HG03460 (cell line): ENCODE measurements around the gene ZNF598.

Experiments
- ATAC-seq: cut with Tn5 transposase; IDR thresholded peaks from one replicate; pipeline ENCODE4 v1.9.1; 2021; ENCODE audit not compliant: unreplicated experiment

Gene ZNF598

GRCh38 chr16:1991948-1992703 lies 17.5 kb downstream of the ZNF598 start:
- peak; percentile 39 for ATAC-seq

- no peak for ATAC-seq
These were observed 18.1 kb downstream of the ZNF598 start for GRCh38 chr16:1991588-1991947.

DNA sequence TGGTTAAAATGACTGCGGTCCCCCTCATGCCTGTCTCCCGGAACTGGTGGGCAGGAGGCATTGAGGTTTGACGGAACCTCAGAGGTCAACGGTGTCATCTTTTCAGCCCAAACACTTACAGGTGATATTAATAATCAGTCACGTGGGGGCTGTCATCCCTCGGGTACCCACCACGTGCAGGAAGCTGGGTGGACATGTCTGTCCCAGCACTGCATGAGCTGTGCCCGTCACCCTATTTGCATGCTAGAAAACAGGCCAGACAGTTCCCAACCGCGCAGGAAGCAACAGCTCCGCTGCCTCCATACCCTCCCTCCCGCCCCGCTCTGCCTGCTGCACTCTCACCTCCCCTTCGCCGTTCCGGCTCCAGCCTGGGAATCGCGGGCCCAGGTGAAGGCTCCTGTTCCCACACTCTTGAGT lies 18.5 kb downstream of the ZNF598 start:
- no peak for ATAC-seq

DNA sequence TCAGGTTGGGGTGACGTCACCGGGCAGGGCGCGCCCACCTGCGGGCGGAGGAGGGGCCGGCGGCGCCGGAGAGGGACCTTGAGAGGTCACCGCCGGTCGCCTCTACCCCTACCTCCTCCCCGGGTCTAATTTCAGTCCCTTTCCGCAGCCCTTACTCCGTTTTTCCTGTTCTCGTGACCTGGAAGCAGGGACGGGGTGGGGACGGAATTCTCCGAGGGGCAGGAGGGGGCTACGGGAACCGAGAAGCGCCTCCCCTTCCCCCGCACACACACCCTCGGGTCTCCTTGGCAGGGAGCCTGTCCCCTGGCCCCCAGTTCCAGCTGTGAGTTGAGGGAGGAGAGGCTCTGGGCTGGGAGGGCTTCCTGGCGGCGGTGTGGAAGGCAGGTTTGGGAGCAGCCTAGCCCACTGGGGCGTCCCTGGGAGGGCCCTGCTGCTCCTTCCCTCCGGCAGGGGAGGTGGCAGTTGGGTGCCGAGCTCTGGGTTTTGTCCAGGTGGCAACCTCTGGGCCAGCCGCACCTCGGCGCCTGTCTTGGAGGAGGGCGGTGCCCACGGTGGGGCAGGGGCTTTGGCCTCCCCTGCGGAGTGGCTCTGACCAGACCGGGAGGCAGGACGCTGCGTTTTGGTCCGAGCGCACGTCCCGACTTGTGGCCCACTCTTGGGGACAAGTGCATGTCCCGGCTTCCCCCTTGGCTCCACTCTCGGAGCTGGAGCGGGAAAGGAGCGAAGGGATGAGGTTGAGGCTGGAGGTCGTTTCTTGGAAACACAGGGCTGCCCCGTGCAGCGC lies 19.1 kb downstream of the ZNF598 start:
- no peak for ATAC-seq

GRCh38 chr16:1990101-1990350 lies 19.6 kb downstream of the ZNF598 start:
- ATAC-seq, result no peak

- ATAC-seq, result no peak
These were observed 20.2 kb downstream of the ZNF598 start, which contains the start of gene SYNGR3 for GRCh38 chr16:1989209-1990100. SYNGR3 (plus strand) TSS chr16:1989970; CDS start chr16:1990103, 133 bp downstream.

GRCh38 chr16:1987198-1987597 lies 22.4 kb downstream of the ZNF598 start:
- no peak for ATAC-seq

GRCh38 chr16:1985466-1986150 lies 24.0 kb downstream of the ZNF598 start:
- ATAC-seq, result no peak

DNA sequence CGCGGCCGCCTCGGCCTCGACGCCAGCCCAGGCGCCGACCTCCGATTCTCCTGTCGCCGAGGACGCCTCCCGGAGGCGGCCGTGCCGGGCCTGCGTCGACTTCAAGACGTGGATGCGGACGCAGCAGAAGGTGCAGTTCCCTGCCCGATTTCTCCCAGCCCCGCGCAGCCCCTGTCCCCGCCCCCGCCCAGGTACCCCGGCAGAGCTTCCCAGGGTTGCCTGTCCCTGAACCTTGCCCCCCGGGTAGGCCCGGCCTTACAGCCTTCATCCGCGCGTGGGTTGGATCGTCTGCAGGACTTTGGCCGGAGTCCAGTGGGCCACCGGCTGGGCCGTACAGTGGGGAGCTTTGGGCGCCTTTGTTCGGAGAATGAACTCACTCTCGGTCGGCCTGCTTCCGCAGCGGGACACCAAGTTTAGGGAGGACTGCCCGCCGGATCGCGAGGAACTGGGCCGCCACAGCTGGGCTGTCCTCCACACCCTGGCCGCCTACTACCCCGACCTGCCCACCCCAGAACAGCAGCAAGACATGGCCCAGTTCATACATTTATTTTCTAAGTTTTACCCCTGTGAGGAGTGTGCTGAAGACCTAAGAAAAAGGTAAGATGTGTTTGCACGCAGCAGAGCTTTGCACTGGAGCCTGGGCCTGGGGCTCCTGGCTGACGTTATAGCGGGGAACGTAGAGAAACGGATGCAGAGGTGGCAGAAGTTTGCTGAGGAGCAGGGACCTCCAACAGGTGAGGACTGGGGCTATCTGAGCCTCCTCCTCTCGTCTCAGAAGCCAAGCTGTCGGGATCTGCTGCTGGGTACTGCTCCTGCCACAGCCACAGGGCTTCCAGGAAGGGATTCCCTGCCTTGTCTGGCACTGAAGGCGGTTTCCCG lies 25.0 kb downstream of the ZNF598 start:
- no peak for ATAC-seq

DNA sequence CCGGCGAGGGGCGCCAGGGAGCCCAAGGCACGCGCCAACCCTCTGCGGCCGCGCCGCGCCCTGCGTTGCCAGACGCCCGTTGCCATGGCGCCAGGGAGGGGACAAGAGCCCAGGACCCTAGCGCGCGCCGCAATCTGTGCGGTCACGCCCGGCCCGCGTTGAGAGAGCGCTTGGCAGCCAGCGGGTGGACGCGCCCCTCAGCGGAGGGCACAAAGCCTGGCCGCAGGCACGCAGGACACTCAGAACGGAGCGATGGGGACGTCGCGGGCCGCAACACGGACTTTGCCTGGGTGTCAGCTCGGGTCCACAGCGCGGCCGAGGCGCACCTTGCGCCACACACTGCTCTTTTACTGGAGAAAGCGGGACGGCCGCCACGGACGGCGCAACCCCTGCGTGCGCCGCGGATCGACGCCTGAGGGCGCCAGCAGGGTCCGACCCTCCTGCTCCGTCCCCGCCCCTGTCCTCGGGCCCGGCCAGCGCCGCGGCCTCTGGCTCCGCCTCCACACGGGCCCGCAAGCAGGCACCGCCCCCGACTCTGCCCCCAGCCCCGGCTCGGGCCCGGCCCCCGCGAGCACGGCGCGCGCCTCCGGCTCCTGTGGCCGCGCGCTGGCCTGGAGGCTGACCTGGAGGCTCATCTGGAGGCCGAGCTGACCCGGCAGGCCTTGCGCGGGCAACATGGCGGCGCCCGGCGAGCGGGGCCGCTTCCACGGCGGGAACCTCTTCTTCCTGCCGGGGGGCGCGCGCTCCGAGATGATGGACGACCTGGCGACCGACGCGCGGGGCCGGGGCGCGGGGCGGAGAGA lies 25.9 kb downstream of the ZNF598 start, which contains the start of gene GFER:
Gene GFER, plus strand, starts transcription at position 650 of the 803 bp plus-strand sequence. Its CDS starts 26 bp downstream, at position 676.
- ATAC-seq, result peak; percentile 66

GRCh38 chr16:1982991-1983543 lies 26.6 kb downstream of the ZNF598 start:
- no peak for ATAC-seq

DNA sequence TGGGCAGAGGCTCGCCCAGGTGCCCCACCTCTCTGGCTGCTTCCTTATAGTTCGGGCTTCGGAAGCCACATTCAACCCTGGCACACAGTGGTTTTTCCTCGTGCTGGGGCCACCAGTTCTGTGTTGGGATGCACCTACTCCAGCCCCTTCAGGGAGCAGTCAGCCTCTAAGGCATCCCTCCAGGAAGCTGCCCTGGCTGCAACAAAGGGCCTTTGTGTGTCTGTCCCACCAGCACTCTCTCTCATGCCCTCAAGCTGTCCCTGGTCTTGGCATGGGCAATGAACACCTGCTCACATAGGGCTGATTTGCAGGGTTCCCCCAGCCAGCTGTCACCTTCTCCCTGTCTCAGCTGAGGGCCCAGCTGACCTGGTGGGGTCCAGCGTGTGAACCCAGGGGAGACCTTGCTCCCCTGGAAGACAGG lies 27.6 kb downstream of the ZNF598 start:
- ATAC-seq, result no peak

DNA sequence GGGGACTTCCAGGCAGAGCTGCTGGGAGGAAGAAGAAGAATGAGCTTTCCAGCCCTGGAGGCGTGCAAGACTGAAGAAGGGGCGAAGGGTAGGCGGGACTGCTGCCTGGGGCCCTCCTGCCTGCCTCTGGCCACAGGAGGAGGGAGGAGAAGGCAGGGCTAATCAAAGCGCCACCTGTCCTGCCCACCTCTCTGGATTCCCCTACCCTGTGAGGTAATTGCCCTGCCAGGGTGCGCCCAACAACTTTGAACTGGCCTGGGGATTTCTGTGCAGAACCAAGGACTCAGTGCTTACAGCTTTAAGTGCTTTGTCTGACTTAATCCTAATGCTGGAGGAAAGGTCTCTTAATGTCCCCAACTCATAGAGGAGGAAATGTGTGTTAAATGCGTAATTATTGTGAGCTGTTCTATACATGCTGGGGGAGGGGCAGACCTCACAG lies 28.2 kb downstream of the ZNF598 start, which contains the start of gene NOXO1:
Gene NOXO1, minus strand, starts transcription at position 72 of the 439 bp plus-strand sequence. CDS start 290 bp downstream, outside the sequence.
- no peak for ATAC-seq

GRCh38 chr16:1980770-1981087 lies 28.9 kb downstream of the ZNF598 start:
- no peak for ATAC-seq

GRCh38 chr16:1980030-1980769 lies 29.4 kb downstream of the ZNF598 start:
- no peak for ATAC-seq

- ATAC-seq, result no peak
These were observed 30.2 kb downstream of the ZNF598 start for GRCh38 chr16:1979271-1980029.

DNA sequence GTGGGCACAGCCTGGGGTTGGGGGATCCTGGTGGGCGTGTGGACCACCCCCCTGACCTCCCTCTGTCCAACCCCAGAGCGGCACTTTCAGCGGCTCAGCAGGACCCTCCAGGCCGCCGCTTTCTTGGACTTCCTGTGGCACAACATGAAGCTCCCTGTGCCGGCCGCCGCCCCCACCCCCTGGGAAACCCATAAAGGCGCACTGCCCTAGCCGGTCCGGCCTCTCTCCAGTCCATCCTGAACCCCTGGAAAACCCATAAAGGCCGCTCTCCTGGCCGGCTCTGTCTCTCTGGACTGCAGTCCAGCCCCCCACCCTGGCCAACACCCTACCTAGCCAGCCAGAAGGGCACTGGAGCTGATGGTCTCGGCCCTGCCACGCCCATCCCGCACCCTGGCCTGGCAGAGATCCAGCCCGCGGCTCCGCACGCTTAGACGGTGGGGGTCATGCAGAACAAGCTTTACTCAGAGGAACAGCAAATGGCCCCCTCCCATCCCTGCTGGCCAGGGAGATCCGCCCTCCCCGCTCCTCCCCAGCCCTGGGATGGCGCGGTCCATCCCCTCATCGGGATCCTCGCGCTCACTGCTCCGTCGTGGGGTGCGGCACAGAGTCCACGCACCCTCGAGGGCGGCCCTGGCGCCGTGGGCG lies 31.0 kb downstream of the ZNF598 start:
- ATAC-seq, result no peak
